Activated naive CD4-positive, alpha-beta T cell treated with anti-CD3 and anti-CD28 coated beads, Interleukin-2, amount 10 ng/mL, durations not matched to agents 7 days and 5 days (primary cell): ENCODE data around the gene SGF29.
"Not testable (repeated sequence)": the region's sequence is repeated elsewhere in the genome, so short reads cannot be mapped to it uniquely, and the experiment has no call there.

Source experiments
- CTCF ChIA-PET: fragments of 350-600 bp; sonication (Branson Sonifier 250); formaldehyde crosslinking; loops from one replicate; lab custom pipeline; 2021; ENCODE audit warnings: antibody characterized with exemption; lab: Charles Lee
- DNase-seq: peaks from one replicate; pipeline ENCODE4 v3.0.0-alpha.2; 2020
- H3K27ac Mint-ChIP-seq: one replicate; pipeline ENCODE4 v1.8.0; 2021; ENCODE audit warnings: mild to moderate bottlenecking, moderate library complexity, mixed read lengths
- H3K27me3 Mint-ChIP-seq: one replicate; pipeline ENCODE4 v1.8.0; 2021; ENCODE audit warnings: mild to moderate bottlenecking, mixed read lengths
- H3K36me3 Mint-ChIP-seq: one replicate; pipeline ENCODE4 v1.8.0; 2021; ENCODE audit warnings: mixed read lengths
- H3K4me1 Mint-ChIP-seq: one replicate; pipeline ENCODE4 v1.8.0; 2021; ENCODE audit warnings: mixed read lengths
- H3K4me3 Mint-ChIP-seq: one replicate; pipeline ENCODE4 v1.8.0; 2021; ENCODE audit warnings: mild to moderate bottlenecking, moderate library complexity, mixed read lengths
- H3K9me3 Mint-ChIP-seq: one replicate; pipeline ENCODE4 v1.8.0; 2021; ENCODE audit warnings: mixed read lengths

The SGF29 gene

DNA sequence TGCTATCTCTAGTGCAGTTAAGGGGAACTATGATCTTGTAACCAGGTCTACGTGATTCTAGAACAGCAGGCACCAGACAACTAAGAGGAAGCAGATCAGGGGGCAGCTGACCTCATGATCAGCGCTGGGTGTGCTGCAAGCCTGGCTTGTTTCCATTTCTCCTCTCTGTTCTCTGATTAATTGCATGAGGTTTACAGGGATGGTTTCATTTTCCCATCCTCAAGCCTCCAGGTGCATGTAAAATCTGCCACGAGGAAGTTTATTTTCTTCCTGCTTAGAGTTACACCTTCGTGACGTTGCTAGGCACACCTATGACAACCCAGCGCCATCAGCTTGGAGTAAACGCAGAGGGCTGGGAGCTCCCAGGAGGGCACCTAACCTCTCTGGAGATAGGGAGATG lies 10.6 kb upstream of the SGF29 start:
- Mint-ChIP-seq H3K27me3 (peaks cover 21% of the 10 kb centered on the region), H3K9me3 (no peaks in the 10 kb centered on the region), H3K4me1 (peaks cover 3% of the 10 kb centered on the region), H3K4me3 (no peak overlapping the region), H3K27ac (no peak overlapping the region), H3K36me3 (no peaks in the 10 kb centered on the region)
- no peak for DNase-seq
- CTCF ChIA-PET = no interaction called here

DNA sequence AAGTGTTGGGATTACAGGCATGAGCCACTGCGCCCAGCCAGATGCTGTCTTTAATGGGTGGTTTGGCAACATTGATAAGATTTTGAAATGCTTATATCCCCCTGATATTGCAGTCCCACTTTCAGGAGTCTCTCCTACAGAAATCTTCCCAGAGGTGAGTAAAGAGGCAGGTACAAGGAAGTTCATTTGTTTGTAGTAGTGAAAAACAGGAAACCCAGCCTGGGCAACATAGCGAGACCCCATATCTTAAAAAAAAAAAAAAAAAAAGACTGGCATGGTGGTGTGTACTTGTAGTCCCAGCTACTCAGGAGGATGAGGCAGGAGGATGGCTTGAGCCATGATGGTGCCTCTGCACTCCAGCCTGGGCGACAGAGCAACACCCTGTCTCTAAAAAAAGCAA lies 8.7 kb upstream of the SGF29 start:
- Mint-ChIP-seq H3K9me3 (no peaks in the 10 kb centered on the region), H3K27ac (no peak overlapping the region), H3K4me1 (peaks cover 7% of the 10 kb centered on the region), H3K36me3 (no peaks in the 10 kb centered on the region), H3K27me3 (peaks cover 22% of the 10 kb centered on the region), H3K4me3 (no peak overlapping the region)
- CTCF ChIA-PET = no interaction called here
- no peak for DNase-seq

DNA sequence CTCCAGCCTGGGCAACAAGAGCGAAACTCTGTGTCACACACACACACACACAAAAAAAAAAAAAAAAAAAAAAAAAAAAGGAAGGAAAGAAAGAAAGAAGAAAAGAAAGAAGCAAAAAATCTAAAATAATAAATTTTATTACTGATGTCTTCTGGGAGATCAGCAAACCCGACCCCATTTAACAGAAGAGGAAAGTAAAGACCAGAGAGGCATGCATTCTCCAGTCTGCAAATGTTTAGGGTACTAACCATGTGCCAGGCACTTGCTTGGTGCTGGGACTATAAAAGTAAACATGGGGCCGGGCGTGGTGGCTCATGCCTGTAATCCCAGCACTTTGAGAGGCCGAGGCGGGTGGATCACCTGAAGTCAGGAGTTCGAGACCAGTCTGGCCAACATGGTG lies 7.8 kb upstream of the SGF29 start:
- DNase-seq, CTCF ChIA-PET, H3K27ac Mint-ChIP-seq, H3K9me3 Mint-ChIP-seq, H3K4me3 Mint-ChIP-seq, H3K36me3 Mint-ChIP-seq, H3K4me1 Mint-ChIP-seq: not testable (repeated sequence)
- H3K27me3 Mint-ChIP-seq = peaks cover 22% of the 10 kb centered on the region

DNA sequence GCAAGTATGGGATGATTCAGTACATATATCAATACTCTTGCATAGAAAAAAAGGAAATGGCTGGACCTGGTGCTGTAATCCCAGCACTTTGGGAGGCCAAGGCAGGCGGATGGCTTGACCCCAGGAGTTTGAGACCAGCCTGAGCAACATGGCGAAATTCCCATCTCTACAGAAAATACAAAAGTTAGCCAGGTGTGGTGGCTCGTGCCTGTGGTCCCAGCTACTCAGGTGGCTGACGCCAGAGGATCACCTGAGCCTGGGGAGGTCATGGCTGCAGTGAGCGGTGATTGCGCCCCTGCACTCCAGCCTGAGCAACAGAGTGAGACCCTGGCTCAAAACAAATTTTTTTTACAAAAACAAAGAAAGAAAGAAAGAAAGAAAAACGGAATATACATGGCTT lies 7.1 kb upstream of the SGF29 start:
- Mint-ChIP-seq H3K9me3 (no peaks in the 10 kb centered on the region), H3K4me1 (peaks cover 7% of the 10 kb centered on the region), H3K27ac (no peak overlapping the region), H3K27me3 (peaks cover 22% of the 10 kb centered on the region), H3K4me3 (no peak overlapping the region), H3K36me3 (no peaks in the 10 kb centered on the region)
- no peak for DNase-seq
- CTCF ChIA-PET = no interaction called here

DNA sequence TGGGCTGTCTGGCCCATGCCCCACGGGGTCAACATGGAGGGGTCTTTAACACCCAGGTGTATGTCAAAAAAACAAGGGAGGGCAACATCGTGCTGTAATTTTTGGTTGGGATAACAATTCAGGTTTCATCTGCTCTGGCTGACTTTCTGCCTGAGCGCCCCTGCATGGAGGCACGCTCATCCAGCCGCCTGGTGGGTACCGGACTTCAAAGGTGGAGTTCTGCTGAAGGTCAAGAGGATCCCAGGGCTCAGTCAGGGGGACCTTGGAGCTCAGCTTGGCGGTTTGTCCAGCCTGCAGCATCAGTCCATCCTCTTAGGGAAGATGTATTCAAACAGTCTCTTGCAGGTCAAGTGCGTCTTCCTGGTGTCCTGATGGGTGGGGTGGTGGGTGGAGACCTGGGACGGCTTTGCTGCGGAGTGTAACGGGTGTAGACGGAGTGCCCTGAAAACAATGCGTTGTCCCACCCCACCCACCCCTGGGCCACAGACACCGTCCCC lies 5.4 kb upstream of the SGF29 start:
- no peak overlapping the region for H3K27ac Mint-ChIP-seq
- DNase-seq = no peak
- CTCF ChIA-PET = no interaction called here
- H3K4me3 Mint-ChIP-seq = no peak overlapping the region
- peaks cover 14% of the 10 kb centered on the region for H3K4me1 Mint-ChIP-seq
- H3K36me3 Mint-ChIP-seq = no peaks in the 10 kb centered on the region
- peaks cover 15% of the 10 kb centered on the region for H3K27me3 Mint-ChIP-seq
- H3K9me3 Mint-ChIP-seq = no peaks in the 10 kb centered on the region

DNA sequence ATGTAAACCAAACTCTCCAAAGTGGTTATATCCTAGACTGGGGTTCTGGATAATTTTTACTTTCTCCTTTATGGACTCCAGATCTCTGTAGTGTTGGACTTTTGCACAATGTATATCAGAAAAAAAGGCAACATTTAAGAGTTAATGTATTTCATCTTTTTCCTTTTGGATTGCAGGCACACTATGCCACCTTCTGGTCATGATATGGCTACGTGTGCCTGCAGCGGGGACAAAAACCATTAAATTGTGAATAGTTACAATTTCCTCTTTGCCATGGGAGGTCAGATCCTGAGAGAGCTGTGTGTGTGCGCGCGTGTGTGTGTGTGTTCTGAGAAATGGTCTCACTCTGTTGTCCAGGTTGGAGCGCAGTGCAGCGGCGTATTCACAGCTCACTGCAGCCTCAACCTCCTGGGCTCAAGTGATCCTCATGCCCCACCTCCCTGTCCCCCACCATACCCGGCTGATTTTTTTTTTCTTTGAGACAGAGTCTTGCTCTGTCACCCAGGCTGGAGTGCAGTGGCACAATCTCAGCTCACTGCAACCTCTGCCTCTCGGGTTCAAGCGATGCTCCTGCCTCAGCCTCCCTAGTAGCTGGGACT lies 4.3 kb upstream of the SGF29 start:
- peak; percentile 38 for DNase-seq
- no peaks in the 10 kb centered on the region for H3K36me3 Mint-ChIP-seq
- H3K9me3 Mint-ChIP-seq = no peaks in the 10 kb centered on the region
- H3K27ac Mint-ChIP-seq = no peak overlapping the region
- peaks cover 18% of the 10 kb centered on the region for H3K4me1 Mint-ChIP-seq
- H3K4me3 Mint-ChIP-seq = no peak overlapping the region
- peaks cover 16% of the 10 kb centered on the region for H3K27me3 Mint-ChIP-seq
- CTCF ChIA-PET = interaction anchor here (0.6 to 1.2 kb wide), 3 partner anchors 8 to 365 kb away, joined by 3 to 7 read pairs (median 4); no protein-coding TSS in a partner anchor

DNA sequence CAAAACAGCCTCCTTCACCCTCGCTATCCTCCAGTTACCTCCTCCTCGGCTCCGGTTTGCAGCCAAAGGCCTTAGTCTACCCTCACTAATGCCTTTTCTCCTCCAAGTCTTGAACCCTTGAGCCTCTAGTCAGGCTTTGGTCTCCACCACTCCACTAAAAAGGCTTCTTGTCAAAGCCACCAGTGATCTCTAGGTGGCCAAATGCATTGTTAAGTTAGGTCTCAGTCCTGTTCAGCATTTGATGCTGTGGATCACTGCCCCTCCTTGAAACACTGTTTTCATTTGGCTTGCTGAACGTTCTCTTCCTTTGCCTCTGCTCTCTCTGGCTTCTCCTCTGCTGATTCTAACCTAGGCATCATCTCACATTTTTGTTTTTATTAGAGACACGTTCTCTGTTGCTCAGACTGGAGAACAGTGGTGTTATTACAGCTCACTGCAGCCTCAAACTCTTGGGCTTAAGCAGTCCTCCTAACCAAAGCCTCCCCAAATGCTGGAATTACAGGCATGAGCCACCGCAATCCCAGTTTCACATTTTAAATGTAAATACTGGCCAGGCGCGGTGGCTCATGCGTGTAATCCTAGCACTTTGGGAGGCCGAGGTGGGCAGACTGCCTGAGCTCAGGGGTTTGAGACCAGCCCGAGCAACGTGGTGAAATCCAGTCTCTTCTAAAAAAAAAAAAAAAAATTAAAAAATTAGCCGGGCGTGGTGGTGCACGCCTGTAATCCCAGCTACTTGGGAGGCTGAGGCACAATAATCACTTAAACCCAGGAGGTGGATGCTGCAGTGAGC lies 1.1 kb downstream of the SGF29 start:
- DNase-seq = no peak
- H3K27me3 Mint-ChIP-seq = peaks cover 3% of the 10 kb centered on the region
- CTCF ChIA-PET = interaction anchor here (1.1 kb wide), 2 partner anchors 61 to 64 kb away, joined by 3 read pairs; no protein-coding TSS in a partner anchor
- H3K4me3 Mint-ChIP-seq = peak overlapping the region; percentile 91
- peaks cover 46% of the 10 kb centered on the region for H3K4me1 Mint-ChIP-seq
- H3K36me3 Mint-ChIP-seq = peaks cover 25% of the 10 kb centered on the region
- H3K27ac Mint-ChIP-seq = peak overlapping the region; percentile 92
- no peaks in the 10 kb centered on the region for H3K9me3 Mint-ChIP-seq

DNA sequence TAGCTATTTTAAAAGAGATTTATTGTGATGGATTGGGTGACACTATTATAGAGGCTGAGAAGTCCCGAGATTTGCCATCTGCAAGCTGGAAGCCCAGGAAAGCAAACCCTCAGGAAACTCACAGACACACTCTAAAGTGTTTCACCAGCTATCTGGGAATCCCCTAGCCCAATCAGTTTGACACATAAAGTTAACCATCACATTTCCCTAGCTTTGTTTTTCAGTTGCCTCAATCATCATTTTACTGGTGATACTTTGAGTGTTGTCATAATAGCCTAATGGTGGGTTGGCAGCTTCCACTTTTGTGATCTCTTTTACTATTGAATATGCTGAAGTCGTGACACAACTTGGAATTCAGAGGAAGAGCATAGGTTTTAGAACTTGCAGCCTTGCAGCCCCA lies 1.8 kb downstream of the SGF29 start:
- peaks cover 3% of the 10 kb centered on the region for H3K27me3 Mint-ChIP-seq
- H3K4me1 Mint-ChIP-seq = peaks cover 50% of the 10 kb centered on the region
- CTCF ChIA-PET = interaction anchor here (1.1 kb wide), 1 partner anchor 64 kb away, joined by 3 read pairs; no protein-coding TSS in a partner anchor
- H3K4me3 Mint-ChIP-seq = no peak overlapping the region
- DNase-seq = no peak
- H3K27ac Mint-ChIP-seq = no peak overlapping the region
- peaks cover 26% of the 10 kb centered on the region for H3K36me3 Mint-ChIP-seq
- no peaks in the 10 kb centered on the region for H3K9me3 Mint-ChIP-seq

DNA sequence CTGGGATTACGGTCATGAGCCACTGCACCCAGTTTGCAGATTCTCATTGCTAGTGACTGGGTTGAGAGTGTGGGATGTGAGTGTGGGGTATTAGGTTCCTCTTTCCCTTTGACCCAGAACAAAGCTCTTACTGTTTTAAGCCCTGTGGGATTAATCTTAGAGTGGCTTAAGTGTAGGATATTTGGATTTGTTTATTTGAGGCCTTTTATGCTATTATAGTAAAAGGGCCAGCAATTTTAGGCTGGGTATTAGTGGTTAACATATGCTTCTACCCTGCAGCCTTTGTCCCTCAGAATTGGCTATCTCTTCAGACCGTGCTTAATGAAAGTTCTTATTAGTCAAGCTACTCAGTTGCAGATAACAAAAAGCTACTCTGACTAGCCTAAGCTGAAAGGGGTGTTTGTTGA lies 3.2 kb downstream of the SGF29 start:
- no peaks in the 10 kb centered on the region for H3K9me3 Mint-ChIP-seq
- peaks cover 3% of the 10 kb centered on the region for H3K27me3 Mint-ChIP-seq
- H3K36me3 Mint-ChIP-seq = peaks cover 26% of the 10 kb centered on the region
- H3K4me1 Mint-ChIP-seq = peaks cover 55% of the 10 kb centered on the region
- no peak for DNase-seq
- CTCF ChIA-PET = no interaction called here
- no peak overlapping the region for H3K4me3 Mint-ChIP-seq
- H3K27ac Mint-ChIP-seq = no peak overlapping the region

DNA sequence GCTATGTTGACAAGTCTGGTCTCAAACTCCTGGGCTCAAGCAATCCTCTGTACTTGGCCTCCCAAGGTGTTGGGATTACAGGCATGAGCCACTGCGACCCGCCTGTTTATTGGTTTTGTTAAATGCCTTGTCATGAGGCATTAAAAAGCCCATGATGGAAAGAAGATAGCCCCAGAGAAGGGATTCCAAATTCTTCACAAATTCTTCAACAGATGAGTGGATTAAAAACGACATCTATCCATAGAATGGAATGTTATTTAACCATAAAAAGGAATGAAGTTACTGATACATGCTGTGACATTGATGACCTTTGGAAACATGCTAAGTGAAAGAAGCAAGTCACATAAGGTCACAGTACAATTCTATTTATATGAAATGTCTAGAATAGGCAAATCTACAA lies 4.7 kb downstream of the SGF29 start:
- Mint-ChIP-seq H3K9me3 (no peaks in the 10 kb centered on the region), H3K27me3 (peaks cover 3% of the 10 kb centered on the region), H3K4me3 (no peak overlapping the region), H3K4me1 (peaks cover 45% of the 10 kb centered on the region), H3K36me3 (peaks cover 26% of the 10 kb centered on the region), H3K27ac (no peak overlapping the region)
- CTCF ChIA-PET = interaction anchor here (1.3 kb wide), 1 partner anchor 9 kb away, joined by 4 read pairs; no protein-coding TSS in a partner anchor
- DNase-seq = no peak

DNA sequence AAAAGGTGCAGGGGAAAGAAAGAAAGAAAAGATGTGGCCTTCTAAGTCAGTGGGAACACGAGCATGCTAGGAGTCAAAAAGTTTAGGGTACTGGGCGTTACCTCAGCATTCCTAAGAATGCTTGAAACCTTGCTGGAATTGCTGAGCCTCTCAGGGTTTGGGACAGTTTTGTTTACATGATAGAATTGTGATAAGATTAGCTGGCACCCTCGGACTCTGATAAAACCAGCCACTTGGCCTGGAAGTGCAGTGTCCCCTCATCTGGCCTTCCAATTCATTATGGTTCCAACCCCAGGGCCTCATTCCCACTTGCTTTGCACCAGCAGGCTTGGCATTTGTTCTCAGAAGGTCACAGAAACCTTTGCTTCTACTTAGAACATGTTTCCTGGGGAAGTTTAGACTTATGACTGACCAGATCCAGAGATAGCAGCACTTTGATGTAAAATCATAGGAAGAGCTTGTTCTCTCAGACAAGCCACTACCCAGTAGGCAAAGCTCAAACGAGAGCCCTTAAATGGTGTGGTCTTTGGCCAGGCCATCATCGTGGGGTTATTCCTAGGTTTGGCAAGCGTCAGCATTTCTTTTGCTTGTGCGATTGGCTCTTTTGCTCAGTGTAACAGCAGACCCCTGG lies 8.0 kb downstream of the SGF29 start:
- peaks cover 35% of the 10 kb centered on the region for H3K36me3 Mint-ChIP-seq
- H3K4me1 Mint-ChIP-seq = peaks cover 30% of the 10 kb centered on the region
- H3K27me3 Mint-ChIP-seq = no peaks in the 10 kb centered on the region
- CTCF ChIA-PET = no interaction called here
- H3K4me3 Mint-ChIP-seq = no peak overlapping the region
- H3K27ac Mint-ChIP-seq = no peak overlapping the region
- peaks cover 9% of the 10 kb centered on the region for H3K9me3 Mint-ChIP-seq
- DNase-seq = no peak

DNA sequence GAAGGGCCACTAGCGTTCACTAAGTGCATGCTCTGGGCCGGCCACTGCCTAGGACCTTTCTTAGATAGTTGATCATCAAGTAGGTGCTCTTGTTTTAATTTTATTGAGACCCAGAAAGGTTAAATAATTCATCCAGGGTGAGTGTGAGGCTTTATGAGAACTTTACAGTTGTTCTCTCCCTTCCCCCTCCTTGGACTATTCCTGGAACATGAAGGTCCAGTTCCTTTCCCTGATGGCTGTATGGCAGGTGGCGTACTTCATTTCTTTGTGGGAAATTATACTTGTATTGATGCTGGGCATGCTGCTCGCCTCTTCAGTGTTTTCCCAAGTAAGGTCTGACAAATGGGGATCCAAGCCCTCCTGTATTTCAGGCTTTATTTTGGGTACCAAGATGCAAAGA lies 8.5 kb downstream of the SGF29 start:
- no peak for DNase-seq
- peaks cover 34% of the 10 kb centered on the region for H3K36me3 Mint-ChIP-seq
- H3K4me3 Mint-ChIP-seq = no peak overlapping the region
- H3K4me1 Mint-ChIP-seq = peaks cover 26% of the 10 kb centered on the region
- peaks cover 11% of the 10 kb centered on the region for H3K9me3 Mint-ChIP-seq
- no peak overlapping the region for H3K27ac Mint-ChIP-seq
- CTCF ChIA-PET = no interaction called here
- H3K27me3 Mint-ChIP-seq = no peaks in the 10 kb centered on the region

DNA sequence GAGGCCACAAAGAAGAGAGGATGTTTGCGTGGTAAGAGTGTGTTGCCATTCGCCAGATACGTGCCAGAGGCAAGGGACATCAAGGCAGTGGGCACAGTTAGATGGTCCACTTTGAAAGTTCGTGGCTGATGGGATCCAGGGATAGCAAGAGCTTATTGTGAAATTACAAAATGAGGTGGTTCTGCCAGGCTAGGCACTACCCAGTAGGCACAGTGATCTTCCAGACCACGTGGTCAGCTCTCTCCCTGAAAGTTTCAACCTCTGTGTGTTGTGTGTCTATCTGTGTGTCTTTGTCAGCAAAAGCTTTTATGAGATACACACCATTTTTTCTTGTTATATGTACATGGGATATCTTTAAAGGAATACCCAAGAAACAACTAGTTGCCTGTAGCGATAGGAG lies 9.5 kb downstream of the SGF29 start:
- H3K9me3 Mint-ChIP-seq = peaks cover 17% of the 10 kb centered on the region
- H3K27me3 Mint-ChIP-seq = no peaks in the 10 kb centered on the region
- H3K27ac Mint-ChIP-seq = no peak overlapping the region
- no peak for DNase-seq
- CTCF ChIA-PET = no interaction called here
- peaks cover 35% of the 10 kb centered on the region for H3K36me3 Mint-ChIP-seq
- no peak overlapping the region for H3K4me3 Mint-ChIP-seq
- peaks cover 22% of the 10 kb centered on the region for H3K4me1 Mint-ChIP-seq

DNA sequence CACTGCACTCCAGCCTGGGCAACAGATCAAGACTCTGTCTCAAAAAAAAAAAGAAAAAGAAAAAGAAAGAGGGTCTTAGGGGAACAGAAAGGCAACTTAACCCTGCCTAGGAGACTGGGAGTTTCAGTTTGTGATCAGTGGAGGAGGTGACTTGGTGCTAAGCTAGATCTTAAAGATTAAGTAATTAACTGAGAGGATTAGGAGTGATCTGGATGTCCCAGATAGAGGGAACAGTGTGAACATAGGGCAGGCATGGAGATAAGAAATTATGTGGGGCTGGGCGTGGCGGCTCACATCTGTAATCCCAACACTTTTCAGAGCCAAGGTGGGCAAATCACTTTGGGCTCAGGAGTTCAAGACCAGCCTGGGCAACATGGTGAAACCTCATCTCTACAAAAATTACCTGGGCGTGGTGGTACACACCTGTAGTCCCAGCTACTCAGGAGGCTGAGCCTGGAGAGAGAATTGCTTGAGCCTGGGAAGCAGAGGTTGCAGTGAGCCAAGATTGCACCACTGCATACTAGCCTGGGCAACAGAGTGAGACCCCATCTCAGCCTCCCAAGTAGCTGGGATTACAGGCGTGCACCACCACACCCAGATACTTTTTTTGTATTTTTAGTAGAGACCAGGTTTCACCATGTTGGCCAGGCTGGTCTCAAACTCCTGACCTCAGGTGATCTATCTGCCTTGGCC lies 12.7 kb downstream of the SGF29 start:
- H3K36me3 Mint-ChIP-seq = peaks cover 23% of the 10 kb centered on the region
- H3K4me1 Mint-ChIP-seq, CTCF ChIA-PET, H3K4me3 Mint-ChIP-seq, H3K27ac Mint-ChIP-seq, H3K27me3 Mint-ChIP-seq, DNase-seq: not testable (repeated sequence)
- H3K9me3 Mint-ChIP-seq = peaks cover 17% of the 10 kb centered on the region
